GM18502 (cell line): ENCODE results near the gene MTSS2.

Source experiments
- ATAC-seq: cut with Tn5 transposase; IDR thresholded peaks from one replicate; pipeline ENCODE4 v1.9.1; 2021; ENCODE audit warnings: mild to moderate bottlenecking; ENCODE audit not compliant: unreplicated experiment, poor library complexity

Gene MTSS2

DNA sequence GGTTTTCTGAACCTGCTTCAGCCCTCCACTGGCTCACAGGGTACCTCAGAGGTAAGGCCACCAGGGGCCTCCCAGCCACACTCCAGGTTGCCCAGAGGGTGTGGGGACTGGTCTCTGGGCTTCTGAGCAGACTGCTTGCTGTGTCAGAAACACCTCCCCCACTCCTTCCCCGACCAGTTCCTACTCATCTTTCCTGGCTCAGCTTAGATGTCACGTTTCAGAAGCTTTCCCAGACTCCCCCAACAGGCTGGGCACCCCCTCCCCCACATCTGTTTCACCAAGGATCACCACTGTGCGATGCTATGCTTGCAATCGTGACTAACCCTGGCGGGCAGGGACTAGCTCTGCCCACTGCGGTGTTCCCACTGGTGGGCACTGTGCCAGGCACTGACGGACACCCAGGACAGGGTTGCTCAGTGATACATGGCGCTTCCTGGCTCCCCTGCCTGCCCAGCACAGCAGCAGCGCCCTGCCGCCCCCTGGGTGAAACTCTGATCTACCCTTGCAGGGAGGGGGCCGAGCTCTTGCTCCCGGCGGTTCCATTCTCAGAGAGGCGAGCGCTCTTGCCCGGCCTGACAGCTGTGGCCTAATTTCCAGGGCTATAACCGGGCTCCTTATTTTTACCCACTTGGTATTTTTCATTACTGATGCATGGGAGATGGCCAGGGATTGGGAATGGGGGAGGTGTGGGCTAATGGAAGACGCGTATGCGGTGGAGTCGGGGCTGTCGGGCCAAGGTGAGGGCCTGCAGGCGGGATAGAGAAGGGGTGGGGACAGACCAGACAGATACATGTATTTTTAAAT is 29.4 kb upstream of the MTSS2 start:
- no peak for ATAC-seq

DNA sequence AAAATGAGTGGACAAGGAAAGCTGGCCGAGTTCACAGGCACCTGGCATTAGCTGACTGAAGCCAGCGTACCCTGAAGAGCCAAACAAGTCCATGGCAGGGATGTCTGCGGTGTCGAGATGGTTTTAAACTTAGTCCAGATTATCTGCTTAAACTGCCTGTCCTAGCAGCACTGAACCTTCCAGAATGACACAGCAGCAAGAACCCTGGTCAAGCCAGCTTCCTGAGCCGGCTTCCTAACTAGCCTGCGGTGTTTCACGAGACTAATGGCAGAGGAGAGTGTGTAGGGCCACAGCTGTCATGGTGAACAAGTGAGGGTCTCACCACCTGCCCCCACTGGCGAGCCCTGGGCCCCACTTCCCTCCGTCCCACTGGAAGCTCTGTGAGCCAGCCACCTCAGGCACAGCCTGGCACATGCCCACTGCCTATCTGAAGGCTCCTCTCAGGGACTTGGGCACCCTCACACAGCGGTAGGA is 28.8 kb upstream of the MTSS2 start:
- ATAC-seq: no peak

- ATAC-seq: no peak
These were observed 28.0 kb upstream of the MTSS2 start for GRCh38 chr16:70713824-70714223.

DNA sequence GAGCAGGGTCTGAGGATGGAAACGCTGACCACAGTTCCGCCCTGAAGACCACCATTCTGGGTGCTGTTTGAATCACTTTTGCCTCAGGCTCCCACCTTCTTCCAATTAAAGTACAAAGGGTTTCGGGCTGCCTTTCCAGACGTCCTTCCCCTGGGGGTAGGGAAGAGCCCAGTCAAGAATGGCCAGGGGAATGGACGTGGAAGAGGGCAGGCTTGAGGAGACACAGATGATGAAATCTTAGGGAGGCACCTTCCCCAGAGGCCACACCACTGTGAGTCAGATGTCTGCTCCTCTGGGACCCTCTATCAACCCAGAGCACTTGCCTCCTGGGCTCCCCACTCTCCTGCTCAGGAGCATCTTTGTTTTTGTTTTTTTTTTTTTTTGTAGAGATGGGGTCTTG is 27.5 kb upstream of the MTSS2 start:
- no peak for ATAC-seq

DNA sequence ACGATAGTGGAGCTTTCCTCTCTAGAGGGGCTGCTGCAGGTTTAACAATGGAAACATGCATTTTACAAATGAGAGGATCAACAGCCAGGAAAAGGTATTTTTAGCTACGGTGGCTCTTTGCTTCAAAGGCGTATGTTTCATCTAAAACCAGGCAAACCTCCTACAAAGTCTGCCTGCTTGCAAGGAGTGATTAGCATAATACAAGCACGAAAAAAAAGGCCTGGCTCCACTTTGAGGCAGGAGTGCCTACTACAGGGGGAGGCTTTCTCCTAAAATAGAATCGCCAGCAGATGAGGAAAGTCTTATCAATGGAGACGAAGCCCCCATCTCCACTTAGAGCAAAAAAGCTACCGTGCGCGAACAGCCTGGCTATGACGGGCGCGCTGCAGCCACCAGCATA is 27.1 kb upstream of the MTSS2 start:
- ATAC-seq: no peak

DNA sequence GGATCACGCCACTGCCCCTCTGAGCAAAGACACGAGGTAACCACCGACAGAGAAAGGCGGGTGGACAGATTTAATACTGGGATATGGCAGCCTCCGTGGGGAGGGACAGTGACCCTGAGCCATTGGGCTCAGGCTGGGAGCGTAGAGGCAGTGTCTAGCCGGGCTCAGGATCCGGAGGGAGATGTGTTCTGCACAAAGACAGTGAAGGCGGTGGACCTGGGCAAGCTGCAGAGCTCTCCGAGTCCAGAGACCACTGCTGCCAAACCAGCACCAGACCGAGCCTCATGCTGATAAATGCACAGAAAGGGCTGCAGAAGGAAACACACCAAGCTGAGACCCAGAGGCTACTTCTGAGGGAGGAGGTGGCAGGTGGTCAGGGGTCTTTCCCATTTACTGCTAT is 26.5 kb upstream of the MTSS2 start:
- ATAC-seq: no peak

- ATAC-seq: no peak
These were observed 25.6 kb upstream of the MTSS2 start for GRCh38 chr16:70711211-70712031.

GRCh38 chr16:70710422-70711210 is 24.8 kb upstream of the MTSS2 start:
- ATAC-seq: no peak

- ATAC-seq: no peak
These were observed 24.1 kb upstream of the MTSS2 start for GRCh38 chr16:70709942-70710341.

DNA sequence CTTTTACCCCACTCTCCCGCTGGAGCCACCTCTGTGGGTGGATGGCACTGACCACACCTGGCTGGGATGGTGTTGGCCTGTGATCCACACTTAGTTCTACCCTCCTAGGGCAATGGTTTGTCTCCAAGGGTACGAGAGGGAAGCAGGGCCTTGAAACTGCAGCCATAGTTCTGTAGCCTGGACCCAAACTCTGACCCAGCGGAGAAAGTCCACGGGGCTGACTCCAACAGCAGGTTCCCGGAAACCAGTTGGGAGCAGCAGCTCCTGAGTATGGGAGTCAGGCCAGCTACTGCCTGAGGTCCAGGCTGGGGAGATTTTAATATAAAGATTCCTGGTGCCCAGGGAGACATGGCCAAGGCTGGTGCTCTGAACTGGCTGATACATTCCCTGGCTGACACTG is 23.6 kb upstream of the MTSS2 start:
- ATAC-seq: no peak

GRCh38 chr16:70708366-70709246 is 22.8 kb upstream of the MTSS2 start:
- no peak for ATAC-seq

- ATAC-seq: no peak
These were observed 21.2 kb upstream of the MTSS2 start for GRCh38 chr16:70706948-70707465.

DNA sequence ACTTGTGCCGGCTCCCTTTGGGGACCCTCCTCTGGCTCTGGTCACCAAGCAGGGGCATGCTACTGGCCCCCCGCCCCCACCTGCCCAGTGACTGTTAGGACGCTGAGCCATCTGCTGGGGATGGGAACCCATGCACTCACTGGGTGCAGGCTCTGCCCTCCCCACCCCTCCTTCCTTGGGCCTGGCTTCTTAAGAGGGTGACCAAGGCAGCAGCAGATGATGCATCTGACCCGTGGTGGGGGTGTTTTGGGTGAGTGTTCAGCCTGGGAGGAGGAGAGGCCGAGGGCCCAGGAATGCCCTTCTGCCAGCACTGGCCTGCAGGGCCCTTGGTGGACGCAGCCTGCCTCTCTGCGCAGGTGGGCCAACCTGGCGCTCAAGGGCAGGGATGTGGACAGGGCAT is 19.2 kb upstream of the MTSS2 start:
- ATAC-seq: no peak

DNA sequence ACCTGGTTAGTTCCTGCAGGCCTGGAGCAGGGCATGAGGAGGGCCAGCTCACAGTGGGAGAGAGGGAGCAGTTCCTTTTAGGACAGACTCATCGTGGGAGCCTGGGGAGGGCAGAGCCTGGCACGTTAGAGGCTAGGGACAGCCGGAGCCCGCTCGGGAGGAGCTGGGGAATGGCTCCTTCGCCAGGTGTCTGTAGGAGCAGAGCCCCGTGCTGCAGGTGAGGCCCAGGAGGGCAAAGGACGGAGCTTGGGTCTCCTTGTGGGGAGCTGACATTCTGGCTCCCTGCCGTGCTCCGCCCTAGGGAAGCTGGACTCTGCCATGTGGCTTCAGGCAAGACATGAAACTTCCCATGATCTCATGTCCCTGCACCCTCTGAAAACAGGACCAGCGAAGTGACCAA is 18.7 kb upstream of the MTSS2 start:
- ATAC-seq: no peak

DNA sequence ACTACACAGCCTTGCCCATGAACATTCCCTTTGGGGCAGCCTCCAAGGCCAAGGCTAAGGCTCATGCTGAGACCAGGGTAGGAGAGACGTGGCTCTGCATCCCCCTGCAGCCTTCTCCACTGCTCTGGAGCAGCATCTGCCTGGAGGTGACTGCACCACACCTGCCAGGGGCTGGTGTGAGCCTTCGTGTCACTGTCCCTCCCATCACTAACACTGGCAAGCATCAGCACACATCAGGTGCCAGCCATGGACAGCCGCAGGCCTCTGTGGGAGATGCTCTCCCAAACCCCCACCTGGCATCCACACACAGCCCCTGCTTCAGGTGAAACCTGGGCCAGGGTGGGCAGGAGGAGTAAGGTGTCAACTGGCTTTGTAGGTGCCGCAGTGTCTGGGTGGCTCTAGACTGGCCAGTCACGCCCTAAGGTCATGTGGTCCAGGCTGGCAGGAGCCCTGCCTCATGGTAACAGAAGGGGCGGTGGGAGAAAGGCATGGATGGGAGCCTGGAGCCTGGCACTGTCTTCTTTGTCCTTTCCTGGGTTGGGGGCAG is 18.1 kb upstream of the MTSS2 start:
- no peak for ATAC-seq

DNA sequence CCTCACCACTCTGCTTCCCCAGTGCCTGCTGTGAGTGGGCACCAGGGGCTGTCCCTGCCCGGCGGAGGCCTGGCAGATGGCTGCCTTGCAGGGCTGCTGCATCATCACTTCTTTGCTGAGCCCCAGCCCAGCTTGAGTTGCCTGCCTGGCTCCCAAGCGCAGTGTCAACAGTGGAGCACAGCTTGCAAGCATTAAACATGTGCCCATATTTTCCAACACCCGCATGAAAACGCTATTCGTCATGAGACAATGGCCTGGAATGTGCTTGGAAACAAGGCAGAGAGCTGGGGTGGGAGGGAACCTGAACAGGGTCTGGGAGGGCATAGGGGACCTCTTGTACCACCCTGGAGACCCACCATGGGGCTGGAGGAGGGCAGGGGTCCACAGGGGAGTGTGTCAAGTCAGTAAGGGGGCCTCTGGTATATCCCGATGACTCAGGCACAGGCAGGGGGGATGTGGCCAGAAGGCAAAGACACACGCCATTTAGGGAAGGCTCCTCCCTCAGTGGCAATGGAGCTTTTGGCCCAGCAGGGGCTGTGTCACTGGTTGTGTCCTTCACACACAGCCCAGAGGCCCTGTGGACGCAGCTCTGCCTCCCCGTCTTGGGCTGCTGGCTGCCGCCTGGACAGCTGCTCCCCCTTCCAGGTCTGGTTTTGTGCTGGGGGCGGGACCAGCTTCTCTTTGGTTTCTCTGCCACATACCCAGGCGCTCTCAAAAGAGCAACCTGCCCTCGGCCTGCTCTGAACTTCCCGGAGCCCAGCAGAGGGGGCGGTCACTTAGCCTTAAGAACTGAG is 17.4 kb upstream of the MTSS2 start:
- ATAC-seq: no peak

DNA sequence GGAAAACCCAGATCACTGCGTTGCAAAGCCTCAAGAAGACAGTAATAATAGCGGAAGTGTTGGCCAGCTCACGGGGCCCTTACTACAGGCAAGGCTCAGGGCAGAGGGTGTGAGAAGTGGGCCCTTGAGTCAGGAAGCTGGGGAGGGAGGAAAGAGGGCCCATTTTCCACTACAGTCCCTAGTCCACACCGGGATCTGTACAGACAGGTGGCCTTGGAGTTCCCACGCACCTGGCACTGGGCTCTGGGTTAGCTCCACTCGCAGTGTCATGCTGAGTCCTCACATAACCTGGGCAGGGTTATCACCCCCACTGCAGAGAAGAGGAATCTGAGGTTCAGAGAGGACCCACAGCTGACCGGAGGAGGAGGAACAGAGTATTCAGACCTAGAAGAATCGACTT is 16.8 kb upstream of the MTSS2 start:
- ATAC-seq: no peak

- ATAC-seq: no peak
These were observed 16.1 kb upstream of the MTSS2 start for GRCh38 chr16:70701998-70702397.

DNA sequence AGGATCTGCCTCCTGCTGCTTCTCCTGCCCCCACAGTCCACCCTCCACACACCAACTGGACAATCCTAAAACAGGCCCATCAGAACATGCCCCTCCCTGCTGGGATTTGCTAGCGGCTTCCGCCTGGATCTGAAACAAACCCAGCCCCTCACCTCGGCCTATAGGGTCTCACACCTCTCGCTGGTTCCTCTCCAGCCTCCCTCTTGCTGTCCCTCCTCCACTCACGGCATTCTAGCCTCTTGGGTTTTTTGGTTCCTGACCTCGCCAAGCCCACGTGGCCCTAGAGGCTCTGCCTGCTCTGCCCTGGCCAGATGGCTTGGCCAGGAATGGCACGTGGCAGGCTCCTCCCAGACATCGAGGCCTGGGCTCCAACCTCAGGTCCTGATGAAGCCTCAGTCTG is 15.7 kb upstream of the MTSS2 start:
- no peak for ATAC-seq
